Activated CD4-positive, alpha-beta T cell treated with anti-CD3 and anti-CD28 coated beads, Interleukin-2, amount 10 ng/mL, durations not matched to agents 7 days and 5 days (primary cell): ENCODE measurements around the gene SHISAL1. TPM values are rescaled to one million over a fixed set of nuclear protein-coding genes. Genes with fewer than 3 reads are reported as not detected.

Source experiments
- CTCF ChIA-PET: fragments of 350-600 bp; sonication (Branson Sonifier 250); formaldehyde crosslinking; loops from one replicate; lab custom pipeline; 2021; ENCODE audit warnings: antibody characterized with exemption; lab: Charles Lee
- POLR2A ChIA-PET: fragments of 350-600 bp; sonication (Branson Sonifier 250); formaldehyde crosslinking; loops from one replicate; lab custom pipeline; 2021; ENCODE audit warnings: antibody characterized with exemption; lab: Charles Lee
- DNase-seq: peaks from one replicate; pipeline ENCODE4 v3.0.0-alpha.2; 2020
- H3K27ac Mint-ChIP-seq: one replicate; pipeline ENCODE4 v1.8.0; 2021; ENCODE audit warnings: mild to moderate bottlenecking, moderate library complexity, mixed read lengths
- H3K27me3 Mint-ChIP-seq: one replicate; pipeline ENCODE4 v1.8.0; 2021; ENCODE audit warnings: mixed read lengths
- H3K36me3 Mint-ChIP-seq: one replicate; pipeline ENCODE4 v1.8.0; 2021; ENCODE audit warnings: low read depth, mixed read lengths
- H3K4me1 Mint-ChIP-seq: one replicate; pipeline ENCODE4 v1.8.0; 2021; ENCODE audit warnings: mixed read lengths
- H3K4me3 Mint-ChIP-seq: one replicate; pipeline ENCODE4 v1.8.0; 2021; ENCODE audit warnings: mild to moderate bottlenecking, moderate library complexity, mixed read lengths
- H3K9me3 Mint-ChIP-seq: one replicate; pipeline ENCODE4 v1.8.0; 2021; ENCODE audit warnings: mixed read lengths
- total RNA-seq, 2 experiments: library from RNA; stranded (reverse); gene quantifications; one replicate each; pipeline ENCODE4 v1.2.3, GENCODE V29; 2021

Gene SHISAL1
- total RNA-seq, 2 experiments from 2014 or later = not detected

DNA sequence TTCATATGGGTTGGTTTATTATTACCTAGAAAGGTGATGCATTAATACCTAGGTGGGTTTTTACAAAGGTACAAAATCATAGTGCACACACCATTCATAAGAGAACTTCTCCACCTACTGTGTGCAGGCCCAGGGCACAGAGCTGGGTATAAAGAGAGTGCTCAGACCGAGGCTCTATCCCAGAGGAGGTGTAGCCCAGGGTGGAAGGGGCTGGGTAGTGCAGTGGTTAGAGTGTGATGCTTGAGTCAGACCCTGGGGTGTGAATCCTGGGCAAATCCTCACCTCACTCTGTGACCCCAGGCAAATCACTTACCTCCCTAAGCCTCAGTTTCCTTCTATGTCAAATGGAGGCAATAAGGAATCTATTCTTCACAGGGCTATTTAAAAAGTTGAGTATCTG is 99.8 kb downstream of the SHISAL1 start:
- DNase-seq = no peak
- CTCF ChIA-PET = no interaction called here
- POLR2A ChIA-PET = no interaction called here

DNA sequence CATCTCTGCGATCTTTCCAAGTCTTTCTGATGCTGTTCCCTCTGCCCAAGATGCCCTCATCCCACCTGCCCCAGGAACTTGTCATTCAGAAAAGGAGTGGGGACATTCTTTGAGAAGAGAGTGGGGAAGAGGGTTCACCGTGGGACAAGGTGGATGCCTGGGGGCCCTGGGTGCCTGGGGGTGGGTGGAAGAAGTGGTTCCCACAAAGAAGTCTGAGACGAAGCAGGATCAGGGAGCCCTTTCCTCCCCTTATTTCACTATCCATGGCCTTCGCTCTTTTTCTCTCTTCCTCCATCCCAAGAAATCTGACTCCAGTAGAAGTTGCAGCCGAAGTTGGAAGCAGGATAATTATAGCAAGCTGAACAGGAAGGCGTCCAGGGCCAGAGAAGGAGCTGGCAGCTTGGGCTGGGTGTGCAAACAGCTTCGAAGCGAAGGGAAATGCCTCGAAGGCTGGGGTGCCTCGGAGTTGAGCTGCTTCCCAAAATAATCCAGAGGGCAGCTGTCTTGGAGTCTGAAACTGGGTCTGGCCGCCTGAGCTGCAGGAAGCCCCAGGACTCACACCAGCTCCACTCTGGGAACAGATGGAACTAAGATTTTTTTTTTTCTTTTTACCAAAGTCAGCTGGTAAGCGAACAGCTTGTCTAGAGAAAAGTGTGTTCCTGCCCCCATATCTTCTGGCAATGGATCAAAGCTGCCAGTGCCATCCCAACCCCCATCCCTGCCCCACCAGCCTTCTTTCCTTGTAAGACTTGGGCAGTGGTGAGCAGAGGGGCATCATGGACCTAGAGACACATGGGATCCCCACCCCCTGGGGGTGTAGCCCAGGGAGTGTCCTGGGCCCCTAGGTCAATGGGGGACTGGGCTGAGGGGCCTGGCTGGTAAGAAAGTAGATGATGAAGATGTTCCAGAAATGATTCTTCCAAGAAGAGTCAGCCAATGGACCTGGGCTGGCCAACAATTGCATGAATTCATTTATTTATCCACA is 100.5 kb downstream of the SHISAL1 start:
- CTCF ChIA-PET = no interaction called here

More for the DNA sequence above, 99.8 kb downstream of the SHISAL1 start:
- Mint-ChIP-seq H3K27me3 (peaks cover 2% of the 10 kb centered on the region), H3K36me3 (peaks cover 11% of the 10 kb centered on the region), H3K4me3 (no peak overlapping the region), H3K9me3 (peaks cover 10% of the 10 kb centered on the region), H3K27ac (no peak overlapping the region), H3K4me1 (peaks cover 14% of the 10 kb centered on the region)

DNA sequence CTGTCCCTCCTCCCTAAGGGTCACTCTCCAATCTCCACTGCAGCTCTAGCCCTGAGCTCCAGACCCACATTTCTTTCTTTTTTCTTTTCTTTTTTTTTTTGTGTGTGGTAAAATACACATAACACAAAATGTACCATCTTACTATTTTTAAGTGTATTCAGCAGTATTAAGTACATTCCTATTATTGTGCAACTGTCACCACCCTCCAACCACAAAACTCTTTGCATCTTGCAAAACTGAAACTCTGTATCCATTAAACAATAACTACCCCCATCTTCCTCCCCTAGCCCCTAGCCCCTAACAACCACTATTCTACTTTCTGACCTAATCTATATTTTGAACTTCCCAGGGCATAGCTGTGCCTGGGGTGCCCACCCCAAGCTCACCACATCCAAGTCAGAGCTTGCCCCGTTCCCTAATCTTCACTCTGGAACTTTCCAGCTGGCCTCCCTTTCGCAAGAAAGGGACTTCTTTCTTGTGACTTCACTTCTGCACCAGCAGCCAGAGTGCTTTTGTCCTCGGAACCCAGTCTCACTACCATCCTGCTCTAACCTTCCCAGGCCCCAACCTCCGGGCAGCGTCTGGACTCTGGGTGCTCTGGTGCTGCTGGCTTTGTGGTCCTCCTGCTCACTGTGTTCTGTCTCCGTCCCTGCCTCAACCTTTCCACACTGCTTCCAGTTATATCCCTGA is 101.3 kb downstream of the SHISAL1 start:
- Mint-ChIP-seq H3K27ac (no peak overlapping the region), H3K4me1 (peaks cover 14% of the 10 kb centered on the region), H3K27me3 (peaks cover 2% of the 10 kb centered on the region), H3K4me3 (no peak overlapping the region), H3K9me3 (peaks cover 10% of the 10 kb centered on the region), H3K36me3 (peaks cover 11% of the 10 kb centered on the region)
- POLR2A ChIA-PET = no interaction called here
- CTCF ChIA-PET = no interaction called here
- no peak for DNase-seq

More for the DNA sequence above, 100.5 kb downstream of the SHISAL1 start:
- peaks cover 2% of the 10 kb centered on the region for H3K27me3 Mint-ChIP-seq
- H3K4me3 Mint-ChIP-seq = no peak overlapping the region
- POLR2A ChIA-PET = no interaction called here
- H3K27ac Mint-ChIP-seq = no peak overlapping the region
- no peak for DNase-seq
- H3K36me3 Mint-ChIP-seq = peaks cover 11% of the 10 kb centered on the region
- H3K4me1 Mint-ChIP-seq = peaks cover 14% of the 10 kb centered on the region
- H3K9me3 Mint-ChIP-seq = peaks cover 10% of the 10 kb centered on the region

DNA sequence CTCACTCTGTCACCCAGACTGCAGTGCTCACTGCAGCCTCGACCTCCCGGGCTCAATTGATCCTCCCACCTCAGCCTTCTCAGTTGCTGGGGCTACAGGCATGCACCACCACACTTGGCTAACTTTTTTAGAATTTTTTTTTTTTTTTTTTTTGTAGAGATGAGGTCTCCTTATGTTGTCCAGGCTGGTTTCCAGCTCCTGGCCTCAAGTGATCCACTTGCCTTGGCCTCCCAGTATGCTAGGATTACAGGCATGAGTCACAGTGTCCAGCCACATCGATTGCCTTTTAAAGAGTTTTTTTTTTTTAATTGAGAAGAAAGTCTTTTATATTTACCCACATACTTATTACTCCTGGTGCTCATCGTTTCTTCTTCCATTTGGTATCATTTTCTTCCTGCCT is 102.0 kb downstream of the SHISAL1 start:
- Mint-ChIP-seq H3K36me3 (peaks cover 13% of the 10 kb centered on the region), H3K4me3 (no peak overlapping the region), H3K27ac (no peak overlapping the region), H3K27me3 (peaks cover 2% of the 10 kb centered on the region), H3K4me1 (peaks cover 14% of the 10 kb centered on the region), H3K9me3 (peaks cover 10% of the 10 kb centered on the region)
- ChIA-PET CTCF (interaction anchor here (0.6 kb wide), 1 partner anchor 102 kb away, joined by 4 read pairs; no protein-coding TSS in a partner anchor), POLR2A (no interaction called here)
- no peak for DNase-seq

DNA sequence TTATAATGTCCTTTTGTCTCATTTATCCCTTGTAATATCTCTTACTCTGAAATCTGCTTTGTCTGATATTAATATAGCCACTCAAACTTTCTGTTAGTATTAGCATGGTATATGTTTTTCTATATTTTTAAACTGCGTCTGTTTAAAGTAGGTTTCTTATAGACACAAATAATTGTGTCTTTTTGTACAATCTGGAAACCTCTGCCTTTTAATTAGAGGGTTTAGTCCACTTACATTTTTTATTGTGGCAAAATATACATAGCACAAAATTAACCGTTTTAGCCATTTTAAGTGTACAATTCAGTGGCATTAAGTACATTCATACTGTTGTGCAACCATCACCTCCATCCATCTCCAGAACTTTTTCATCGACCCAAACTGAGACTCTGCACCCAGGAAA is 103.4 kb downstream of the SHISAL1 start:
- Mint-ChIP-seq H3K27ac (no peak overlapping the region), H3K4me3 (no peak overlapping the region)
- CTCF ChIA-PET = no interaction called here

DNA sequence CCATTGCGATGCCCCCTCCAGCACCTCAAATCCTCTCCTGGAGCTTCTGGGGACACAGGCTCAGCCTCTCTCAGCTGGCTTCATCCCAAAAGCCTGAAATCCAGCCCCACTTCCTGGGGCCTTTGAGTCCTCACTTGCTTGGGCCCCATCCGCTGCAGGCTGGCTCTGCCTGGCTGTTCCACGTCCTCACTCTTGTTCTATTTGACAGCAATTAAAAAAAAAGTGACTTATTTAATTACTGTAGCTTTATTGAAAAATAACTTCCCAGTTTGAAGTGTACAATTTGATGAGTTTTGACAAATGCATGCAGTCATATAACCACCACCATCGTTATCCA is 104.8 kb downstream of the SHISAL1 start:
- no peak overlapping the region for H3K27ac Mint-ChIP-seq
- CTCF ChIA-PET = no interaction called here

More for the DNA sequence above, 103.4 kb downstream of the SHISAL1 start:
- DNase-seq = no peak
- peaks cover 14% of the 10 kb centered on the region for H3K4me1 Mint-ChIP-seq
- POLR2A ChIA-PET = no interaction called here
- peaks cover 2% of the 10 kb centered on the region for H3K27me3 Mint-ChIP-seq
- H3K9me3 Mint-ChIP-seq = peaks cover 10% of the 10 kb centered on the region
- peaks cover 13% of the 10 kb centered on the region for H3K36me3 Mint-ChIP-seq

DNA sequence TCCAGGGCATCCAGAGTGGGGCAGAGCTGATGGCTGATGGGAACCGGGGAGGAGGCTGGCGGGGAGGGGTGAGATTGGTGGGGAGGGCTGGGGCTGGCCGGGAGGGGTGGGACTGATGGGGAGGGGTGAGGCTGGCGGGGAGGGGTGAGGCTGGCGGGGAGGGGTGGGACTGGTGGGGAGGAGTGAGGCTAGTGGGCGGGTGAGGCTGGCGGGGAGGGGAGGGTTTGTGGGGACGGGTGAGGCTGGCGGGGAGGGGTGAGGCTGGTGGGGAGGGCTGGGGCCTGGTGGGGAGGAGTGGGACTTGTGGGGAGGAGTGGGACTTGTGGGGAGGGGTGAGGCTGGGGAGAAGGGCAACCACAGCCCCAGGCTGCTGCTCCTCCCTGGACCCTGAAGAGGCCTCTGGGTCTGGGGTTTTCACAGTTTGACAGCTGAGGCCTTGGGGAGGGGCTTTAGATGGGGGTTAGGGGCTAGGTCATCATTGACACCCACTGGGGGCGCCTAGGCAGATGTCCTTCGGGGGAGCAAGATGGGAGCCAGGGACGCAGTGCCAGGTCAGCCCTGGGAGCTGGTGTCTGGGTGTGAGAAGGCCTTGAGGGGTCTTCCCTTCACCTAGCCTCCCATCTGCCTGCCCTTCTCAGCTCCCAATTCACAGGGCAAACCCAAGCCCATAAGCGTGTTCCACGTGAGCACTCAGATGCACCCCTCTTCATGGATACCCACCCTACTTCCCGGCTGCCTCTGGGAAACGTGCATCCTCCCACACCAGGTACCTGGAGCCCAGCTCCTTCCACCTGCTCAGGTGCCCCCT is 105.4 kb downstream of the SHISAL1 start:
- Mint-ChIP-seq H3K9me3 (peaks cover 10% of the 10 kb centered on the region), H3K4me1 (peaks cover 14% of the 10 kb centered on the region), H3K36me3 (peaks cover 21% of the 10 kb centered on the region), H3K27me3 (peaks cover 2% of the 10 kb centered on the region), H3K4me3 (no peak overlapping the region), H3K27ac (no peak overlapping the region)
- ChIA-PET POLR2A (no interaction called here), CTCF (interaction anchor here (1.0 kb wide), 1 partner anchor 25 kb away, joined by 3 read pairs; no protein-coding TSS in a partner anchor)
- DNase-seq = no peak

More for the DNA sequence above, 104.8 kb downstream of the SHISAL1 start:
- Mint-ChIP-seq H3K9me3 (peaks cover 10% of the 10 kb centered on the region), H3K4me3 (no peak overlapping the region), H3K36me3 (peaks cover 15% of the 10 kb centered on the region), H3K4me1 (peaks cover 14% of the 10 kb centered on the region), H3K27me3 (peaks cover 2% of the 10 kb centered on the region)
- DNase-seq = no peak
- POLR2A ChIA-PET = no interaction called here

DNA sequence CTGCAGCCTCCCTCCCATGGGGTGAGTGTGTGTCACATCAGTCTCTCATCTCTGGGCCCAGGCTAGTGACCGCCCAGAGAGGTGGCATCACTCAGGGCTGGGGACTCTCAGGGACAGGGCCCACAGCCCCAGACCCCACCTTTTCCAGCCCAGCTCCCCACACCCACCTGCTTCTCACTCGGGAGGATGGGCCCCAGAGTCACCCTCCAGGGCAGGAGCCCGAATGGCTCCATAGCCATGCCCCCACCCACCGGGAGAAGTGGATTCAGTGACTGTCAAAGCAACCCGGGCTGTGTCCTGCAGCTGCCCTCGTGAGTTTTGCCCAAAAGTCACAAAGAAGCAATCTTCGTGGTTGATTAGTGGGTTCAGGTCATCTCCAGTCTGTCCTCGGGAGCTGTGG is 106.1 kb downstream of the SHISAL1 start:
- H3K9me3 Mint-ChIP-seq = peaks cover 10% of the 10 kb centered on the region
- CTCF ChIA-PET = interaction anchor here (1.0 kb wide), 1 partner anchor 24 kb away, joined by 3 read pairs; no protein-coding TSS in a partner anchor
- POLR2A ChIA-PET = no interaction called here
- no peak overlapping the region for H3K27ac Mint-ChIP-seq
- H3K4me1 Mint-ChIP-seq = peaks cover 15% of the 10 kb centered on the region
- peaks cover 2% of the 10 kb centered on the region for H3K27me3 Mint-ChIP-seq
- H3K36me3 Mint-ChIP-seq = peaks cover 26% of the 10 kb centered on the region
- H3K4me3 Mint-ChIP-seq = no peak overlapping the region
- DNase-seq = no peak

DNA sequence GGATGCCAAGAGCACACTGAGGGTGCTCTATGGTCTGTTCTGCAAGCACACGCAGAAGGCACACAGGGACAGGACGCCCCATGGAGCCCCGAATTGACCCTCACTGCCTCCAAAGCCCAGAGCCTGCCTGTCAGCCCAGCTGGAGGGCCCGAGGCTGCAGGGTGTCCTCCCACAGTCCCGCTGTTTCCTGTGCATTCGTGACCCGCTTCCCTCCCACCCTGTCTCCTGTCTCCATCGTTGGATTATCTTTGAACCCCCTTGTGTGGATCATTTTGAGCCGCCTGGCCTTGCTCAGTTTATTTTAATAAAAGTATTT is 106.5 kb downstream of the SHISAL1 start:
- Mint-ChIP-seq H3K27ac (no peak overlapping the region), H3K36me3 (peaks cover 28% of the 10 kb centered on the region), H3K4me1 (peaks cover 19% of the 10 kb centered on the region), H3K4me3 (no peak overlapping the region), H3K9me3 (peaks cover 10% of the 10 kb centered on the region), H3K27me3 (peaks cover 2% of the 10 kb centered on the region)
- CTCF ChIA-PET = no interaction called here
- POLR2A ChIA-PET = no interaction called here
- DNase-seq = no peak

DNA sequence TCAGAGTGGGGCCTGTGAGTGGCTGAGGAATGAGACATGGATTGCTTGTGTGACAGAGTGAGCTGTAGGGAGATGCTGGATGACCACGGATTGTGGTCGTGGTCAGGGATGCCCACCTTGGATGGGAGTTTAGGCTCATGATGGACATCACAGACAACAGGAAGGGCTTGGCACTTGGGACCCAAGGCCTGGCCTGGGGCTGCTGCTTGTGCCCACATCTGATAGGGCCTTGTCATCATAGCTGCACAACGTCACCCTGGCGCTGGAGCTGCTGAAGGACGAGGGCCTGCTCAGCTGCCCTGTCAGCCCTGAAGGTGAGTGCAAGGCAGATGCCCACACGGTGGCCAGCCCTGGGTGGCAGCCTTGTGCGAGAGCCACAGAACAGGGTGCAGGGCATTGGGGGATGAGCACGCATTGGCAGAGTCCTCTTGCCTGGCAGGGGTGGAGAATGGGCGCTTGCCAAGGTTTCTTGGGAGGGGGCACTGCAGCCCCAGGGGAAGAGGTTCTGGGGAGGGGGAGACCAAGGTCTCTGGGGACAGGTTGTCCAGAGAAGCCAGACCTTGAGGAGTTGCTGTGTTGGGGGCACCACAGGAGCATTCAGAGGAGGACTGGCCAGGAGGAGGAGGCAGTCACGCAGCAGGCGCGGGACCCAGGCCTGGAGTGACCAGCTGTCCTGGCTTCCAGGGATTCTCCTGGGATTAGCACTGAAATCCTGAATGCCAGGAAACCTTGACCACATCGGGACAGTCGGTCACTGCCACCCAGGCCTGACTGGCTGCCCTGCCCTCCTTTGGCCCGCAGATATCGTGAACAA is 107.0 kb downstream of the SHISAL1 start:
- H3K4me3 Mint-ChIP-seq = no peak overlapping the region
- POLR2A ChIA-PET = no interaction called here
- H3K27me3 Mint-ChIP-seq = peaks cover 2% of the 10 kb centered on the region
- no peak overlapping the region for H3K27ac Mint-ChIP-seq
- DNase-seq = no peak
- CTCF ChIA-PET = no interaction called here
- peaks cover 10% of the 10 kb centered on the region for H3K9me3 Mint-ChIP-seq
- H3K36me3 Mint-ChIP-seq = peaks cover 28% of the 10 kb centered on the region
- H3K4me1 Mint-ChIP-seq = peaks cover 22% of the 10 kb centered on the region

DNA sequence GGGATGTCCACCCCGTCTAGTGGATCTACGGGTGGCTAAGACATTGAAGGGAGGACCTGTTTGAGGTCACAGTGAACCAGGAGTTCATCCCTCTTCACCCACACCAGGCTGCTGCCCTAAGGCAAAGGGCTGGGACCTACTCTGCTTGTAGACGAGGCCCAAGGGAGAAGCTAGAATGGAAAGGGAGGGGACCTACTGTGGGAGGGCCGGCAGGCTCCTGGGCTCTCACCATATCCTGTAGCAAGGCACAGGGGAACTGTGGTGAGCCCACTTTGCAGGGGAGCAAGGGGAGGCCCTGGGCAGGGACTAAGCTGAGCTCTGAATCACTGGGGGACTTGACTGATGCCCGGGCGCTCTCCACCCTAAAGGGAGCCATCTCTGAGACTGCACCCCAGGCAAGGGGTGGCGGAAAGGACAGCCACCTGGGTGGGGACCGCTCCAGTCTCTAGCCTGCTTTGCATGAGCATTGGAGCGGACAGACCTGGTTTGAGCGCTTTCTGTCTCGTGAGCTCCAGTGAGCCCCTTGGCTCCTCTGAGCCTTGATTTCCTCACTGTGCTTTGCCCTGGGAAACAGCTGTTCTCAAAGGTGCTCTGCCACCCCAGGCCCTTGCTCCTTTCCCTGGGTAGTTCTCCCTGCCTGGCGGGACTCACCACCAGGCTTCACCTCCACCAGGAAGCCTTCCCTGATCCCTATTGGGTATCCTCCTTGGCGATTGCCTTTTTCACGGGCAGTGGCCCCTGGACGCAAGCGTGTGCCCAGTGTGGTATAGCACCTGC is 107.8 kb downstream of the SHISAL1 start:
- H3K27ac Mint-ChIP-seq = no peak overlapping the region
- peaks cover 26% of the 10 kb centered on the region for H3K36me3 Mint-ChIP-seq
- H3K4me3 Mint-ChIP-seq = no peak overlapping the region
- ChIA-PET POLR2A (no interaction called here), CTCF (no interaction called here)
- H3K27me3 Mint-ChIP-seq = peaks cover 2% of the 10 kb centered on the region
- no peak for DNase-seq
- H3K4me1 Mint-ChIP-seq = peaks cover 27% of the 10 kb centered on the region
- H3K9me3 Mint-ChIP-seq = peaks cover 10% of the 10 kb centered on the region
